Psoas muscle (tissue), 8 donors: ENCODE data around the gene CENPC. TPM values are rescaled to one million over a fixed set of nuclear protein-coding genes. Genes with fewer than 3 reads are reported as not detected.

Experiments used
- ATAC-seq, 4 donors: fragments of 200-7000 bp; cut with Tn5 transposase; one replicate each; pipeline ENCODE4 v1.9.1; 2020; ENCODE audit warnings: moderate library complexity in 3 of 4, mild to moderate bottlenecking in 2 of 4
- DNase-seq, 2 donors: peaks; one replicate each; pipeline ENCODE4 v3.0.0-alpha.2; 2020
- H3K27ac ChIP-seq: fragments of 200-600 bp; one replicate; pipeline ENCODE4 v1.8.0; 2022
- H3K27me3 ChIP-seq, 3 donors: fragments of 200-600 bp in 1 of 3; one replicate each; pipeline versions ENCODE4 v1.6.1 to v1.8.0; 2013 to 2022; ENCODE audit warnings: low read length in 2 of 3, mild to moderate bottlenecking in 2 of 3, moderate library complexity in 1 of 3; ENCODE audit not compliant: insufficient read depth in 3 of 3
- H3K36me3 ChIP-seq, 2 donors: fragments of 200-600 bp in 1 of 2; one replicate each; pipeline versions ENCODE4 v1.6.1 to v1.8.0; 2013 to 2022; ENCODE audit warnings: low read depth in 1 of 2, mild to moderate bottlenecking in 1 of 2, moderate library complexity in 1 of 2; ENCODE audit not compliant: insufficient read depth in 1 of 2
- H3K4me1 ChIP-seq: fragments of 200-600 bp; one replicate; pipeline ENCODE4 v1.8.0; 2022
- H3K4me3 ChIP-seq: fragments of 200-600 bp; one replicate; pipeline ENCODE4 v1.8.0; 2022; ENCODE audit warnings: mild to moderate bottlenecking
- H3K9me3 ChIP-seq: fragments of 200-600 bp; one replicate; pipeline ENCODE4 v1.8.0; 2022
- WGBS, 3 donors: extraction: QIAGEN DNeasy Blood & Tissue Kit; methylation state at CpG; one replicate each; pipeline versions ENCODE4 v1.1.6 to v1.1.7; 2013; 5-methylcytosine and 5-hydroxymethylcytosine counted together
- intact Hi-C, 2 donors: fragments of 100-400 bp; cut with DNase I; formaldehyde crosslinking; loops; one replicate each; pipeline versions ENCODE4 v1.11.0 to v1.14.2; 2022
- long read RNA-seq, 2 donors: library from polyadenylated mRNA; unstranded; transcript quantifications; one replicate each; pipeline ENCODE4 v2.0.0, GENCODE V29; 2021
- polyA plus RNA-seq, 3 donors: library from polyadenylated mRNA; stranded (reverse); fragments of 200-250 nt; gene quantifications; one replicate each; pipeline ENCODE4 v1.2.3, GENCODE V29; 2013
- total RNA-seq, 4 donors: library from RNA; stranded (reverse); fragmentation: NEBNext Ultra II Directional in 2 of 4; extraction: Animal tissue kit (Norgen Biotek cat#: 25700) in 2 of 4; gene quantifications; one replicate each; pipeline versions ENCODE4 v1.2.1 to v1.2.4, GENCODE V29; 2021 to 2023
- TF ChIP-seq, protein P1 (sequence below): fragments of 200-600 bp; IDR thresholded peaks from one replicate; pipeline ENCODE4 v1.8.0; 2022; ENCODE audit warnings: antibody characterized with exemption
- donor health status: healthy with polysubstance abuse.
- donor health status: DM: no; HTN: no; CAD: no; lungs with moderate emphysema.
- donor health status: Bipolar disorder and iron deficiency.
- donor health status: healthy.
- donor health status: DM: yes; HTN: yes; CAD: no.
- donor health status: DM: no; HTN: no; CAD: no.
- donor health status: DM: no; HTN: no; CAD: no.
- donor health status: DM: yes; HTN: yes; CAD: no.

The CENPC gene
- 1 to 10 TPM; 3.5 to 5.6 (median 4.5) TPM for total RNA-seq
- 1 to 10 TPM; 1.5 to 3.2 (median 2.1) TPM for polyA plus RNA-seq
- long read RNA-seq, donor 1, full-length matches to known transcripts = 1 of 3 reads
- long read RNA-seq, donor 1, partial matches to known transcripts = 1 of 3 reads
- long read RNA-seq, donor 1, other reads (novel, unspliced or antisense) = 1 of 3 reads
- long read RNA-seq, donor 2, full-length matches to known transcripts = 2 of 6 reads
- long read RNA-seq, donor 2, partial matches to known transcripts = 2 of 6 reads
- long read RNA-seq, donor 2, other reads (novel, unspliced or antisense) = 2 of 6 reads

- ATAC-seq = peak; percentile 99 to 100 (median 100)
- 0 to 1% (median 0%) methylated on average over 53 of the region's 53 CpGs for WGBS, 3 donors
- TF ChIP-seq, protein P1, sequence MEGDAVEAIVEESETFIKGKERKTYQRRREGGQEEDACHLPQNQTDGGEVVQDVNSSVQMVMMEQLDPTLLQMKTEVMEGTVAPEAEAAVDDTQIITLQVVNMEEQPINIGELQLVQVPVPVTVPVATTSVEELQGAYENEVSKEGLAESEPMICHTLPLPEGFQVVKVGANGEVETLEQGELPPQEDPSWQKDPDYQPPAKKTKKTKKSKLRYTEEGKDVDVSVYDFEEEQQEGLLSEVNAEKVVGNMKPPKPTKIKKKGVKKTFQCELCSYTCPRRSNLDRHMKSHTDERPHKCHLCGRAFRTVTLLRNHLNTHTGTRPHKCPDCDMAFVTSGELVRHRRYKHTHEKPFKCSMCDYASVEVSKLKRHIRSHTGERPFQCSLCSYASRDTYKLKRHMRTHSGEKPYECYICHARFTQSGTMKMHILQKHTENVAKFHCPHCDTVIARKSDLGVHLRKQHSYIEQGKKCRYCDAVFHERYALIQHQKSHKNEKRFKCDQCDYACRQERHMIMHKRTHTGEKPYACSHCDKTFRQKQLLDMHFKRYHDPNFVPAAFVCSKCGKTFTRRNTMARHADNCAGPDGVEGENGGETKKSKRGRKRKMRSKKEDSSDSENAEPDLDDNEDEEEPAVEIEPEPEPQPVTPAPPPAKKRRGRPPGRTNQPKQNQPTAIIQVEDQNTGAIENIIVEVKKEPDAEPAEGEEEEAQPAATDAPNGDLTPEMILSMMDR = no peak
- Histone ChIP-seq H3K9me3 (no peaks in the 10 kb centered on the region), H3K27me3 (no peaks in the 10 kb centered on the region), H3K36me3 (peaks cover 0 to 28% of the 10 kb centered on the region in 2 donors), H3K27ac (peak within 1 kb of the TSS; percentile 92), H3K4me1 (peaks cover 16% of the 10 kb centered on the region), H3K4me3 (peak within 1 kb of the TSS; percentile 93)
- DNase-seq = peak; percentile 97
- intact Hi-C loops = loop anchor here (5.0 to 10.0 kb wide), 2 partner anchors 157 to 159 kb away; partner anchors contain the start of gene UBA6 (in 2 of the 2)
Observed at GRCh38 chr4:67545199-67546003, at the start of gene CENPC. Gene CENPC (minus strand): TSS chr4:67545503. CDS start chr4:67545355, 148 bp downstream.

- H3K9me3 ChIP-seq = no peaks in the 10 kb centered on the region
- TF ChIP-seq, protein P1 = no peak
- no peaks in the 10 kb centered on the region for H3K4me1 ChIP-seq
Observed at GRCh38 chr4:67593741-67594175, 48.5 kb upstream of the CENPC start.

GRCh38 chr4:67587156-67587555, 41.9 kb upstream of the CENPC start:
- no peaks in the 10 kb centered on the region for H3K4me1 ChIP-seq
- H3K4me3 ChIP-seq = no peak overlapping the region
- DNase-seq (no peak), ATAC-seq (no peak)
- intact Hi-C loops = no loop called here
- WGBS, 3 donors = 82 to 88% (median 84%) methylated on average over 3 of the region's 3 CpGs
- peaks cover 0 to 4% (median 0%) of the 10 kb centered on the region in 3 donors for H3K27me3 ChIP-seq
- no peaks in the 10 kb centered on the region for H3K9me3 ChIP-seq
- no peak overlapping the region for H3K27ac ChIP-seq
- TF ChIP-seq, protein P1 = no peak
- H3K36me3 ChIP-seq = no peaks in the 10 kb centered on the region

More at GRCh38 chr4:67593741-67594175, 48.5 kb upstream of the CENPC start:
- peaks cover 0 to 4% (median 2%) of the 10 kb centered on the region in 3 donors for H3K27me3 ChIP-seq
- H3K27ac ChIP-seq = no peak overlapping the region
- ATAC-seq (no peak), DNase-seq (no peak)
- H3K4me3 ChIP-seq = no peak overlapping the region
- WGBS, 3 donors = 65 to 78% (median 74%) methylated on average over 2 of the region's 2 CpGs
- intact Hi-C loops = no loop called here
- H3K36me3 ChIP-seq = no peaks in the 10 kb centered on the region

- Histone ChIP-seq H3K27ac (no peak overlapping the region), H3K36me3 (no peaks in the 10 kb centered on the region), H3K27me3 (no peaks in the 10 kb centered on the region), H3K4me1 (no peaks in the 10 kb centered on the region), H3K9me3 (no peaks in the 10 kb centered on the region), H3K4me3 (no peak overlapping the region)
- intact Hi-C loops = no loop called here
- no peak for ATAC-seq
- TF ChIP-seq, protein P1 = no peak
- no peak for DNase-seq
Observed at GRCh38 chr4:67584496-67584895, 39.2 kb upstream of the CENPC start.
